ENCODE measurements around the gene ICA1.

GRCh38 chr7:8200717-8201116, 61.2 kb downstream of the ICA1 start:
- TF ChIP-seq POLR2A (IDR thresholded peaks at IDR 0.05; ENCODE audit: low read depth, low read length) (no peak), POLR2AphosphoS5 (IDR thresholded peaks at IDR 0.05; ENCODE audit: low read depth, low read length) (no peak)

All from GM12892 (cell line).